ENCODE measurements around the gene ABCC12. TPM values are rescaled to one million over a fixed set of nuclear protein-coding genes. Genes with fewer than 3 reads are reported as not detected.

Gene ABCC12
- polyA plus RNA-seq, 1 donor from 2014 or later, result not detected

DNA sequence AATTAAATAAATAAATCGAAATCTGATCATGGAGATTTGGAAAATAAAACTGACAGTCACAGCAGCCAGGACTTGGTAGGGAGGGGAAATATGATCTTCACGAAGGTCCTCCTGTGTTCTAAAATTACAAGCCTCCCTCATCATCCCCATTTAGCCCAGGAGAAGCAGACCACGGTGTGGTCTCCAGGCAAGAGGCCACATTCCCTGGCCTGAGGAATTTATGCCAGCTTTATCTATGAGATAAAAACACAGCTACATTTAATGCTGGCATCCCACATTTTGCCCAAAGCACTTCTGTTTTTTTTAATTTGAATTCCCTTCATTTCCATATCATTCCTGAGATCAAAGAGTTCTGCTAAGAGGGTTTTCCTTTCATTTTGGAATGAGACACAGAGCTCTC, 43.2 kb downstream of the ABCC12 start:
- Histone ChIP-seq H2AFZ (ENCODE audit: low read depth, low read length) (no peak overlapping the region), H3K9ac (ENCODE audit: low read length) (no peak overlapping the region), H3K4me3 (ENCODE audit: low read length) (no peak overlapping the region), H3K36me3 (ENCODE audit: insufficient read depth, low read length) (no peaks in the 10 kb centered on the region), H4K20me1 (ENCODE audit: insufficient read depth) (no peaks in the 10 kb centered on the region), H3K9me2 (ENCODE audit: insufficient read depth, low read length) (no peaks in the 10 kb centered on the region), H3K4me2 (ENCODE audit: low read length) (no peak overlapping the region), H3K79me2 (replicated peaks; ENCODE audit: insufficient read depth, low read length) (no peaks in the 10 kb centered on the region), H3K9me3 (ENCODE audit: low read length) (no peaks in the 10 kb centered on the region), H3F3A (ENCODE audit: insufficient read depth, low read length, poor library complexity, severe bottlenecking) (no peaks in the 10 kb centered on the region), H3K27me3 (ENCODE audit: insufficient read depth, low read depth, low read length) (no peaks in the 10 kb centered on the region), H3K27ac (ENCODE audit: low read length) (no peak overlapping the region)
- TF ChIP-seq, protein P1, sequence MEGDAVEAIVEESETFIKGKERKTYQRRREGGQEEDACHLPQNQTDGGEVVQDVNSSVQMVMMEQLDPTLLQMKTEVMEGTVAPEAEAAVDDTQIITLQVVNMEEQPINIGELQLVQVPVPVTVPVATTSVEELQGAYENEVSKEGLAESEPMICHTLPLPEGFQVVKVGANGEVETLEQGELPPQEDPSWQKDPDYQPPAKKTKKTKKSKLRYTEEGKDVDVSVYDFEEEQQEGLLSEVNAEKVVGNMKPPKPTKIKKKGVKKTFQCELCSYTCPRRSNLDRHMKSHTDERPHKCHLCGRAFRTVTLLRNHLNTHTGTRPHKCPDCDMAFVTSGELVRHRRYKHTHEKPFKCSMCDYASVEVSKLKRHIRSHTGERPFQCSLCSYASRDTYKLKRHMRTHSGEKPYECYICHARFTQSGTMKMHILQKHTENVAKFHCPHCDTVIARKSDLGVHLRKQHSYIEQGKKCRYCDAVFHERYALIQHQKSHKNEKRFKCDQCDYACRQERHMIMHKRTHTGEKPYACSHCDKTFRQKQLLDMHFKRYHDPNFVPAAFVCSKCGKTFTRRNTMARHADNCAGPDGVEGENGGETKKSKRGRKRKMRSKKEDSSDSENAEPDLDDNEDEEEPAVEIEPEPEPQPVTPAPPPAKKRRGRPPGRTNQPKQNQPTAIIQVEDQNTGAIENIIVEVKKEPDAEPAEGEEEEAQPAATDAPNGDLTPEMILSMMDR (IDR thresholded peaks at IDR 0.05; ENCODE audit: poor library complexity, severe bottlenecking), result no peak
- TF ChIP-seq POLR2AphosphoS5 (IDR thresholded peaks at IDR 0.05), result no peak
- no peak for TF ChIP-seq EP300 (conservative IDR thresholded peaks at IDR 0.05; ENCODE audit: poor library complexity, severe bottlenecking)
- no peak for TF ChIP-seq SMC3 (conservative IDR thresholded peaks at IDR 0.05; ENCODE audit: poor library complexity)
- TF ChIP-seq TAF1 (IDR thresholded peaks at IDR 0.05; ENCODE audit: low read depth), result no peak
- no peak for TF ChIP-seq RAD21 (conservative IDR thresholded peaks at IDR 0.05)
- no peak for TF ChIP-seq EZH2 (IDR thresholded peaks at IDR 0.05; ENCODE audit: borderline replicate concordance, insufficient read depth, low read length, poor library complexity, severe bottlenecking)
- TF ChIP-seq, protein P2, sequence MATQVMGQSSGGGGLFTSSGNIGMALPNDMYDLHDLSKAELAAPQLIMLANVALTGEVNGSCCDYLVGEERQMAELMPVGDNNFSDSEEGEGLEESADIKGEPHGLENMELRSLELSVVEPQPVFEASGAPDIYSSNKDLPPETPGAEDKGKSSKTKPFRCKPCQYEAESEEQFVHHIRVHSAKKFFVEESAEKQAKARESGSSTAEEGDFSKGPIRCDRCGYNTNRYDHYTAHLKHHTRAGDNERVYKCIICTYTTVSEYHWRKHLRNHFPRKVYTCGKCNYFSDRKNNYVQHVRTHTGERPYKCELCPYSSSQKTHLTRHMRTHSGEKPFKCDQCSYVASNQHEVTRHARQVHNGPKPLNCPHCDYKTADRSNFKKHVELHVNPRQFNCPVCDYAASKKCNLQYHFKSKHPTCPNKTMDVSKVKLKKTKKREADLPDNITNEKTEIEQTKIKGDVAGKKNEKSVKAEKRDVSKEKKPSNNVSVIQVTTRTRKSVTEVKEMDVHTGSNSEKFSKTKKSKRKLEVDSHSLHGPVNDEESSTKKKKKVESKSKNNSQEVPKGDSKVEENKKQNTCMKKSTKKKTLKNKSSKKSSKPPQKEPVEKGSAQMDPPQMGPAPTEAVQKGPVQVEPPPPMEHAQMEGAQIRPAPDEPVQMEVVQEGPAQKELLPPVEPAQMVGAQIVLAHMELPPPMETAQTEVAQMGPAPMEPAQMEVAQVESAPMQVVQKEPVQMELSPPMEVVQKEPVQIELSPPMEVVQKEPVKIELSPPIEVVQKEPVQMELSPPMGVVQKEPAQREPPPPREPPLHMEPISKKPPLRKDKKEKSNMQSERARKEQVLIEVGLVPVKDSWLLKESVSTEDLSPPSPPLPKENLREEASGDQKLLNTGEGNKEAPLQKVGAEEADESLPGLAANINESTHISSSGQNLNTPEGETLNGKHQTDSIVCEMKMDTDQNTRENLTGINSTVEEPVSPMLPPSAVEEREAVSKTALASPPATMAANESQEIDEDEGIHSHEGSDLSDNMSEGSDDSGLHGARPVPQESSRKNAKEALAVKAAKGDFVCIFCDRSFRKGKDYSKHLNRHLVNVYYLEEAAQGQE (IDR thresholded peaks at IDR 0.05; ENCODE audit: borderline replicate concordance), result no peak
- no peak for TF ChIP-seq MXI1 (conservative IDR thresholded peaks at IDR 0.05; ENCODE audit: poor library complexity, severe bottlenecking)

- no peak overlapping the region for H3K9ac ChIP-seq (ENCODE audit: low read length)
Measured at GRCh38 chr16:48110982-48111381, 44.8 kb downstream of the ABCC12 start.

More at GRCh38 chr16:48110982-48111381, 44.8 kb downstream of the ABCC12 start:
- H3K27me3 ChIP-seq (ENCODE audit: insufficient read depth, low read depth, low read length), result no peaks in the 10 kb centered on the region
- no peaks in the 10 kb centered on the region for H3K36me3 ChIP-seq (ENCODE audit: insufficient read depth, low read length)
- no peak overlapping the region for H3K27ac ChIP-seq (ENCODE audit: low read length)
- H3K4me2 ChIP-seq (ENCODE audit: low read length), result no peak overlapping the region
- H3K9me2 ChIP-seq (ENCODE audit: insufficient read depth, low read length), result no peaks in the 10 kb centered on the region
- H3K4me3 ChIP-seq (ENCODE audit: low read length), result no peak overlapping the region
- no peak overlapping the region for H2AFZ ChIP-seq (ENCODE audit: low read depth, low read length)
- H3F3A ChIP-seq (ENCODE audit: insufficient read depth, low read length, poor library complexity, severe bottlenecking), result no peaks in the 10 kb centered on the region
- TF ChIP-seq, protein P2 (IDR thresholded peaks at IDR 0.05; ENCODE audit: borderline replicate concordance), result no peak
- TF ChIP-seq MXI1 (conservative IDR thresholded peaks at IDR 0.05; ENCODE audit: poor library complexity, severe bottlenecking), result no peak
- TF ChIP-seq, protein P1 (IDR thresholded peaks at IDR 0.05; ENCODE audit: poor library complexity, severe bottlenecking), result no peak
- TF ChIP-seq SMC3 (conservative IDR thresholded peaks at IDR 0.05; ENCODE audit: poor library complexity), result no peak
- TF ChIP-seq POLR2AphosphoS5 (IDR thresholded peaks at IDR 0.05), result no peak
- no peak for TF ChIP-seq TAF1 (IDR thresholded peaks at IDR 0.05; ENCODE audit: low read depth)
- no peak for TF ChIP-seq EZH2 (IDR thresholded peaks at IDR 0.05; ENCODE audit: borderline replicate concordance, insufficient read depth, low read length, poor library complexity, severe bottlenecking)
- TF ChIP-seq EP300 (conservative IDR thresholded peaks at IDR 0.05; ENCODE audit: poor library complexity, severe bottlenecking), result no peak
- TF ChIP-seq RAD21 (conservative IDR thresholded peaks at IDR 0.05), result no peak
- H3K9me3 ChIP-seq (ENCODE audit: low read length), result no peaks in the 10 kb centered on the region
- no peaks in the 10 kb centered on the region for H3K79me2 ChIP-seq (replicated peaks; ENCODE audit: insufficient read depth, low read length)
- no peaks in the 10 kb centered on the region for H4K20me1 ChIP-seq (ENCODE audit: insufficient read depth)

Measured in neural cell (in vitro differentiated cells).